CD8-positive, alpha-beta memory T cell (primary cell): ENCODE measurements around the gene BRK1. TPM values are rescaled to one million over a fixed set of nuclear protein-coding genes. Genes with fewer than 3 reads are reported as not detected.
A peak's percentile ranks its signal among the peaks of the same experiment; 100 is the strongest.
"Not testable (repeated sequence)": the region's sequence is repeated elsewhere in the genome, so short reads cannot be mapped to it uniquely, and the experiment has no call there.

Experiments
- CTCF ChIA-PET: fragments of 350-600 bp; sonication (Branson Sonifier 250); formaldehyde crosslinking; loops from one replicate; lab custom pipeline; 2021; ENCODE audit warnings: antibody characterized with exemption; lab: Charles Lee
- POLR2A ChIA-PET: fragments of 350-600 bp; sonication (Branson Sonifier 250); formaldehyde crosslinking; loops from one replicate; lab custom pipeline; 2021; ENCODE audit warnings: antibody characterized with exemption; lab: Charles Lee
- DNase-seq, 5 donors: peaks; one replicate each; pipeline versions ENCODE4 v3.0.0 to v3.0.0-alpha.2; 2020 to 2022; ENCODE audit warnings: mixed read lengths in 1 of 5
- H3K27ac ChIP-seq: one replicate; pipeline ENCODE4 v1.7.0; 2013; ENCODE audit warnings: low read depth, mild to moderate bottlenecking, low read length, moderate library complexity
- H3K27me3 ChIP-seq: 2 replicates; pipeline ENCODE4 v1.7.0; 2013; ENCODE audit warnings: low read length, mild to moderate bottlenecking; ENCODE audit not compliant: insufficient read depth, poor library complexity, severe bottlenecking
- H3K36me3 ChIP-seq: 2 replicates; pipeline ENCODE4 v1.7.0; 2013; ENCODE audit warnings: mild to moderate bottlenecking, low read length, moderate library complexity; ENCODE audit not compliant: insufficient read depth
- H3K4me1 ChIP-seq: 2 replicates; pipeline ENCODE4 v1.7.0; 2013; ENCODE audit warnings: mild to moderate bottlenecking, low read length, moderate library complexity; ENCODE audit not compliant: insufficient read depth
- H3K4me3 ChIP-seq: 2 replicates; pipeline ENCODE4 v1.7.0; 2013; ENCODE audit warnings: mild to moderate bottlenecking, low read length
- H3K9me3 ChIP-seq: 2 replicates; pipeline ENCODE4 v1.7.0; 2013; ENCODE audit warnings: mild to moderate bottlenecking, low read length
- H3K27ac Mint-ChIP-seq, 8 donors: one replicate each; pipeline ENCODE4 v1.8.0; 2020 to 2021; ENCODE audit warnings: mixed read lengths in 8 of 8, mild to moderate bottlenecking in 6 of 8, inconsistent platforms in 3 of 8, moderate library complexity in 3 of 8
- H3K27me3 Mint-ChIP-seq, 2 donors: one replicate each; pipeline ENCODE4 v1.8.0; 2020 to 2021; ENCODE audit warnings: mixed read lengths in 2 of 2, mild to moderate bottlenecking in 1 of 2, moderate library complexity in 1 of 2
- H3K36me3 Mint-ChIP-seq, 3 donors: one replicate each; pipeline ENCODE4 v1.8.0; 2020 to 2021; ENCODE audit warnings: mixed read lengths in 3 of 3, inconsistent platforms in 1 of 3, mild to moderate bottlenecking in 1 of 3
- H3K4me1 Mint-ChIP-seq, 3 donors: one replicate each; pipeline ENCODE4 v1.8.0; 2020 to 2021; ENCODE audit warnings: mixed read lengths in 3 of 3, inconsistent platforms in 1 of 3, mild to moderate bottlenecking in 1 of 3
- H3K4me3 Mint-ChIP-seq, 7 donors: one replicate each; pipeline ENCODE4 v1.8.0; 2020 to 2021; ENCODE audit warnings: mixed read lengths in 7 of 7, mild to moderate bottlenecking in 6 of 7, moderate library complexity in 4 of 7, inconsistent platforms in 2 of 7
- H3K9me3 Mint-ChIP-seq, 5 donors: one replicate each; pipeline ENCODE4 v1.8.0; 2020 to 2022; ENCODE audit warnings: mixed read lengths in 5 of 5, mild to moderate bottlenecking in 3 of 5, moderate library complexity in 2 of 5, inconsistent platforms in 1 of 5
- polyA plus RNA-seq: library from polyadenylated mRNA; unstranded; fragments of 300-500 nt; fragmentation: Illumina TruSeq; gene quantifications from one replicate; pipeline ENCODE4 v1.2.3, GENCODE V29; 2021
- total RNA-seq, 2 experiments: library from RNA; stranded (reverse); gene quantifications; one replicate each; pipeline ENCODE4 v1.2.3, GENCODE V29; 2021

Gene BRK1
- total and polyA plus RNA-seq, 3 experiments from 2014 or later: 105 to 230 (median 106) TPM

- ChIA-PET POLR2A (no interaction called here), CTCF (no interaction called here)
- Mint-ChIP-seq H3K9me3 (no peaks in the 10 kb centered on the region), H3K36me3 (peaks cover 0 to 55% (median 15%) of the 10 kb centered on the region in 3 donors), H3K4me1 (peaks cover 46 to 66% (median 64%) of the 10 kb centered on the region in 3 donors), H3K27me3 (no peaks in the 10 kb centered on the region), H3K4me3 (peak overlapping the region in 1 of 7 donors; percentile 50), H3K27ac (peak overlapping the region in 6 of 8 donors; percentile 5 to 83 (median 61))
- Histone ChIP-seq H3K4me3 (no peak overlapping the region), H3K4me1 (peaks cover 27% of the 10 kb centered on the region), H3K36me3 (peaks cover 14% of the 10 kb centered on the region), H3K27ac (no peak overlapping the region), H3K27me3 (no peaks in the 10 kb centered on the region), H3K9me3 (no peaks in the 10 kb centered on the region)
- no peak for DNase-seq
These were observed 5.6 kb downstream of the BRK1 start for GRCh38 chr3:10121064-10121463.

- peaks cover 11% of the 10 kb centered on the region for H3K4me1 ChIP-seq
- Mint-ChIP-seq H3K27ac (peak overlapping the region in 6 of 8 donors; percentile 9 to 70 (median 38)), H3K9me3 (no peaks in the 10 kb centered on the region), H3K27me3 (no peaks in the 10 kb centered on the region), H3K4me1 (peaks cover 33 to 52% (median 49%) of the 10 kb centered on the region in 3 donors), H3K4me3 (no peak overlapping the region), H3K36me3 (peaks cover 7 to 66% (median 25%) of the 10 kb centered on the region in 3 donors)
- peaks cover 23% of the 10 kb centered on the region for H3K36me3 ChIP-seq
- ChIA-PET POLR2A (no interaction called here), CTCF (no interaction called here)
- H3K9me3 ChIP-seq: no peaks in the 10 kb centered on the region
- H3K4me3 ChIP-seq: no peak overlapping the region
- no peak for DNase-seq
- H3K27me3 ChIP-seq: no peaks in the 10 kb centered on the region
- H3K27ac ChIP-seq: no peak overlapping the region
These were observed 7.2 kb downstream of the BRK1 start for GRCh38 chr3:10122724-10123123.

GRCh38 chr3:10135872-10136271, 20.4 kb downstream of the BRK1 start:
- not testable (repeated sequence) for H3K9me3 ChIP-seq, H3K4me3 Mint-ChIP-seq, H3K27me3 ChIP-seq, H3K4me1 ChIP-seq, DNase-seq, H3K4me1 Mint-ChIP-seq, H3K4me3 ChIP-seq, H3K27ac Mint-ChIP-seq, H3K9me3 Mint-ChIP-seq, H3K36me3 ChIP-seq, H3K27me3 Mint-ChIP-seq, H3K36me3 Mint-ChIP-seq, H3K27ac ChIP-seq
- CTCF ChIA-PET: interaction anchor here (0.7 to 0.8 kb wide), 2 partner anchors 11 to 19 kb away, joined by 3 read pairs; no protein-coding TSS in a partner anchor
- POLR2A ChIA-PET: interaction anchor here (0.6 kb wide), 1 partner anchor 203 kb away, joined by 3 read pairs; no protein-coding TSS in a partner anchor

- no peaks in the 10 kb centered on the region for H3K27me3 ChIP-seq
- POLR2A ChIA-PET: no interaction called here
- H3K4me1 ChIP-seq: peaks cover 4% of the 10 kb centered on the region
- DNase-seq: no peak
- H3K27ac ChIP-seq: no peak overlapping the region
- no peaks in the 10 kb centered on the region for H3K9me3 Mint-ChIP-seq
- peaks cover 3 to 6% (median 6%) of the 10 kb centered on the region in 3 donors for H3K4me1 Mint-ChIP-seq
- H3K36me3 Mint-ChIP-seq: peaks cover 0 to 1% (median under 1%) of the 10 kb centered on the region in 3 donors
- H3K4me3 ChIP-seq: no peak overlapping the region
- no peaks in the 10 kb centered on the region for H3K27me3 Mint-ChIP-seq
- no peaks in the 10 kb centered on the region for H3K9me3 ChIP-seq
- H3K4me3 Mint-ChIP-seq: no peak overlapping the region
- H3K27ac Mint-ChIP-seq: no peak overlapping the region
- CTCF ChIA-PET: interaction anchor here (0.8 kb wide), 1 partner anchor 20 kb away, joined by 3 read pairs; no protein-coding TSS in a partner anchor
- H3K36me3 ChIP-seq: no peaks in the 10 kb centered on the region
These were observed 21.0 kb downstream of the BRK1 start for GRCh38 chr3:10136426-10137005.

- ChIA-PET CTCF (no interaction called here), POLR2A (no interaction called here)
- H3K27me3 ChIP-seq: no peaks in the 10 kb centered on the region
- Mint-ChIP-seq H3K36me3 (peaks cover 0 to 6% (median 1%) of the 10 kb centered on the region in 3 donors), H3K27ac (peak overlapping the region in 1 of 8 donors; percentile 78), H3K4me1 (peaks cover 4 to 6% (median 6%) of the 10 kb centered on the region in 3 donors), H3K27me3 (no peaks in the 10 kb centered on the region), H3K9me3 (no peaks in the 10 kb centered on the region), H3K4me3 (peak overlapping the region in 1 of 7 donors; percentile 72)
- H3K4me3 ChIP-seq: no peak overlapping the region
- peaks cover 4% of the 10 kb centered on the region for H3K4me1 ChIP-seq
- H3K27ac ChIP-seq: no peak overlapping the region
- DNase-seq: no peak
- no peaks in the 10 kb centered on the region for H3K9me3 ChIP-seq
- no peaks in the 10 kb centered on the region for H3K36me3 ChIP-seq
These were observed 21.7 kb downstream of the BRK1 start for GRCh38 chr3:10137178-10137577.

- Histone ChIP-seq H3K4me3 (peak overlapping the region; percentile 74), H3K4me1 (peaks cover 30% of the 10 kb centered on the region), H3K9me3 (no peaks in the 10 kb centered on the region), H3K36me3 (peaks cover 5% of the 10 kb centered on the region), H3K27ac (peak overlapping the region; percentile 90), H3K27me3 (no peaks in the 10 kb centered on the region)
- POLR2A ChIA-PET: interaction anchor here (0.6 to 1.3 kb wide), 7 partner anchors 45 to 357 kb away, joined by 3 to 12 read pairs (median 4); partner anchors contain the start of gene TATDN2
- no peaks in the 10 kb centered on the region for H3K27me3 Mint-ChIP-seq
- peak overlapping the region in 7 of 8 donors; percentile 82 to 98 (median 93) for H3K27ac Mint-ChIP-seq
- peaks cover 29 to 37% (median 35%) of the 10 kb centered on the region in 3 donors for H3K4me1 Mint-ChIP-seq
- H3K36me3 Mint-ChIP-seq: peaks cover 0 to 22% (median 2%) of the 10 kb centered on the region in 3 donors
- no peaks in the 10 kb centered on the region for H3K9me3 Mint-ChIP-seq
- peak overlapping the region; percentile 83 to 99 (median 90) for H3K4me3 Mint-ChIP-seq
- CTCF ChIA-PET: interaction anchor here (0.8 to 1.4 kb wide), 9 partner anchors 11 to 209 kb away, joined by 3 to 7 read pairs (median 3); no protein-coding TSS in a partner anchor
- DNase-seq: peak in 1 of 5 donors; percentile 2
These were observed 25.6 kb downstream of the BRK1 start for GRCh38 chr3:10140996-10141546.

GRCh38 chr3:10142707-10143560, 27.5 kb downstream of the BRK1 start:
- Mint-ChIP-seq H3K27ac (peak overlapping the region; percentile 69 to 98 (median 93)), H3K27me3 (no peaks in the 10 kb centered on the region), H3K4me3 (peak overlapping the region; percentile 83 to 99 (median 90)), H3K4me1 (peaks cover 36 to 46% (median 44%) of the 10 kb centered on the region in 3 donors), H3K9me3 (no peaks in the 10 kb centered on the region), H3K36me3 (peaks cover 0 to 31% (median 2%) of the 10 kb centered on the region in 3 donors)
- peak in 2 of 5 donors; percentile 7 to 16 for DNase-seq
- peaks cover 5% of the 10 kb centered on the region for H3K36me3 ChIP-seq
- ChIA-PET CTCF (interaction anchor here (1.4 to 1.6 kb wide), 2 partner anchors 23 to 210 kb away, joined by 3 to 7 read pairs; no protein-coding TSS in a partner anchor), POLR2A (interaction anchor here (0.6 kb wide), 1 partner anchor 13 kb away, joined by 4 read pairs; no protein-coding TSS in a partner anchor)
- peak overlapping the region; percentile 90 for H3K27ac ChIP-seq
- H3K27me3 ChIP-seq: no peaks in the 10 kb centered on the region
- no peaks in the 10 kb centered on the region for H3K9me3 ChIP-seq
- H3K4me1 ChIP-seq: peaks cover 30% of the 10 kb centered on the region
- H3K4me3 ChIP-seq: peak overlapping the region; percentile 74
